ENCODE measurements around the gene UMAD1.

Gene UMAD1

DNA sequence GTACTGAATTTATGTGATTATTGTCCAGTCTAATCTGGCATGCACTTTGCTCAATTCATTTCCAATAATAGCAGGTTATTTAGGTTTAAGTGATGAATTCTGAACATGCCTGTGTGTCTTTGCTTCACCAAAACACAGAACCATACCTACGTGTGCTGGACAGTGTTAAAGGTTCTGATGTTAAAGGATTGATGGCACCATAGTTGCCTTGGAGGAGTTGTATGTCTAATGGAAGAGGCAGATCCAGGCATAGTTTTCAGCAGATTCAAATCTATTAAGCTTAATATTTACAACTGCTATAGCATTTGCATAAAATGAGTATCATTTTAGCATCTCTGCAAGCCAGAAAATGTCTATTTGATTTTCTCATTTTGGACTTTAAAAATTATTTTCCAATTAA is 28.0 kb upstream of the UMAD1 start:
- Histone ChIP-seq H3K4me3 (replicated peaks; ENCODE audit: low read depth, low read length) (no peak overlapping the region), H3K36me3 (ENCODE audit: control insufficient read depth, insufficient read depth, low read length) (no peaks in the 10 kb centered on the region), H3K27me3 (replicated peaks; ENCODE audit: control insufficient read depth, insufficient read depth, low read length) (no peaks in the 10 kb centered on the region)
- DNase-seq (ENCODE audit: extremely low read depth, insufficient read length): no peak
- TF ChIP-seq, protein P1, sequence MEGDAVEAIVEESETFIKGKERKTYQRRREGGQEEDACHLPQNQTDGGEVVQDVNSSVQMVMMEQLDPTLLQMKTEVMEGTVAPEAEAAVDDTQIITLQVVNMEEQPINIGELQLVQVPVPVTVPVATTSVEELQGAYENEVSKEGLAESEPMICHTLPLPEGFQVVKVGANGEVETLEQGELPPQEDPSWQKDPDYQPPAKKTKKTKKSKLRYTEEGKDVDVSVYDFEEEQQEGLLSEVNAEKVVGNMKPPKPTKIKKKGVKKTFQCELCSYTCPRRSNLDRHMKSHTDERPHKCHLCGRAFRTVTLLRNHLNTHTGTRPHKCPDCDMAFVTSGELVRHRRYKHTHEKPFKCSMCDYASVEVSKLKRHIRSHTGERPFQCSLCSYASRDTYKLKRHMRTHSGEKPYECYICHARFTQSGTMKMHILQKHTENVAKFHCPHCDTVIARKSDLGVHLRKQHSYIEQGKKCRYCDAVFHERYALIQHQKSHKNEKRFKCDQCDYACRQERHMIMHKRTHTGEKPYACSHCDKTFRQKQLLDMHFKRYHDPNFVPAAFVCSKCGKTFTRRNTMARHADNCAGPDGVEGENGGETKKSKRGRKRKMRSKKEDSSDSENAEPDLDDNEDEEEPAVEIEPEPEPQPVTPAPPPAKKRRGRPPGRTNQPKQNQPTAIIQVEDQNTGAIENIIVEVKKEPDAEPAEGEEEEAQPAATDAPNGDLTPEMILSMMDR (IDR thresholded peaks at IDR 0.05; ENCODE audit: insufficient read depth, low read length, poor library complexity, severe bottlenecking): no peak

DNA sequence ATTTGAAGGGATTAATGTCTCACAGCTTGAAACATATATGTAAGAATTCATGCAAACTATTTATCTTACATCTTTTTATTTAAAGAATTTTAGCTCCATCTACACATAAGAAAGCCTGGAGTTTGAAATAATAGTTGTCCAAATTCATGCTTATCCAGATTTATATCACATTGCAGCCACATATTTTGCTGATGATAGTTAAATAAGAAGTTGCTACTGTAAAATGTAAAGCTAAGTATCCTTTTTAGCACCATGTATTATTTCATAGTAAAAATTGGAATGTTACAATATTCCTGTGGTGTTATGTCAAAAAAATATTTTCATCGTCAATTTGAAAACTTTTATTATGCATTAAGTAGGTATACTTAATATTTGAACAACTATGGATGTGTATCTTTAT is 27.3 kb upstream of the UMAD1 start:
- H3K27me3 ChIP-seq (replicated peaks; ENCODE audit: control insufficient read depth, insufficient read depth, low read length): no peaks in the 10 kb centered on the region
- TF ChIP-seq, protein P1 (IDR thresholded peaks at IDR 0.05; ENCODE audit: insufficient read depth, low read length, poor library complexity, severe bottlenecking): no peak
- no peak for DNase-seq (ENCODE audit: extremely low read depth, insufficient read length)
- no peak overlapping the region for H3K4me3 ChIP-seq (replicated peaks; ENCODE audit: low read depth, low read length)
- no peaks in the 10 kb centered on the region for H3K36me3 ChIP-seq (ENCODE audit: control insufficient read depth, insufficient read depth, low read length)

DNA sequence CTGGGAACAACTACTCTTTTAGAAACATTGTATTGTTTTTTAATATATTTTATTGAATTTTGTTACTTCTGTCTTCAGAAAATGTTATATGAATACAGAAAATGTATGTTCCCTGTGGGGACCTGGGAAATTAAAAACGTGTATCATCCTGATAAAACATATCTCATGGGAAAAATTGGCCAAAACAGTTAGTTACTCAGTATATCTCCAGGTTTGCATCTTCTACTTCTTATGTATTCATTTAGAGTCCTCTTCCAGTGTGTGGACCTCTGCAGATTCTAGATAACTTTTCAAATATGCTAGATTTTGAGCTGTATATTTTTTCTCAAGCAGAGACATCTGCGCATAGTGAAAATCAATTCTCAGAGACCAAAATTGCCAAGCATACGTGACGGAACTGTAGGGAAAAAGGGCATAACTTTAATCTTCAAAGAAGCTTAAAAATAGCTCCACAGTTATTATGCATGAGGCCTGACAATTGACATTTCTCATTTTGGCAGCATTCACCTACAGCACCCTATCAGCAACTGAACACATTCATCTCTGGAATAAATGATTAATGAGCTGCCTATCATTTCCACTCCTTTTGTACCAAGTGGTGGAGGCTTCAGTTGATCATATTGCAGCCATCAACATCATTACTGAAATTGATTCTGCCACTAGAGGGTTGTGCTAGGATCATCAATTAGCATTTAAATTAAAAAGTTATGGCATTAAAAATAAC is 26.4 kb upstream of the UMAD1 start:
- Histone ChIP-seq H3K4me3 (replicated peaks; ENCODE audit: low read depth, low read length) (no peak overlapping the region), H3K27me3 (replicated peaks; ENCODE audit: control insufficient read depth, insufficient read depth, low read length) (no peaks in the 10 kb centered on the region), H3K36me3 (ENCODE audit: control insufficient read depth, insufficient read depth, low read length) (no peaks in the 10 kb centered on the region)
- TF ChIP-seq, protein P1 (IDR thresholded peaks at IDR 0.05; ENCODE audit: insufficient read depth, low read length, poor library complexity, severe bottlenecking): no peak
- DNase-seq (ENCODE audit: extremely low read depth, insufficient read length): no peak

DNA sequence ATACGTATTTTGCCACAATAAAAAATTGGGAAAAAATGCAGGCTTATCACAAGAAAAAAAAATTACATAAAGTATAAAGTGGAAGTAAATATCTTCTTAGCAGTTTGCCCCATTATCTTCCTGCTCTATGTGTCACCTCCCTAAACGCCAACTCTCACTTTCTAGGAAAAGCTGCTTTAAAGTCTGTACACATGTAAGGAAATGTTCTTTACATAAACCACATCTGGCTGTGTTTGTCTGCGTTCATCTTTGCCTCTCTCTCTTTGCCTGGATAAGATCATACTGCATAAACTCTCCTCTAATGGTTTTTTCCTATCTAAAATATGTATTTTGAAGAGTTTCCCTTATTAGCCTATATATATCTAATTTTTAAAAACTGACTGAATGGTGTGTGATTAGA is 23.0 kb upstream of the UMAD1 start:
- Histone ChIP-seq H3K4me3 (replicated peaks; ENCODE audit: low read depth, low read length) (no peak overlapping the region), H3K36me3 (ENCODE audit: control insufficient read depth, insufficient read depth, low read length) (no peaks in the 10 kb centered on the region), H3K27me3 (replicated peaks; ENCODE audit: control insufficient read depth, insufficient read depth, low read length) (no peaks in the 10 kb centered on the region)
- DNase-seq (ENCODE audit: extremely low read depth, insufficient read length): no peak
- TF ChIP-seq, protein P1 (IDR thresholded peaks at IDR 0.05; ENCODE audit: insufficient read depth, low read length, poor library complexity, severe bottlenecking): no peak

DNA sequence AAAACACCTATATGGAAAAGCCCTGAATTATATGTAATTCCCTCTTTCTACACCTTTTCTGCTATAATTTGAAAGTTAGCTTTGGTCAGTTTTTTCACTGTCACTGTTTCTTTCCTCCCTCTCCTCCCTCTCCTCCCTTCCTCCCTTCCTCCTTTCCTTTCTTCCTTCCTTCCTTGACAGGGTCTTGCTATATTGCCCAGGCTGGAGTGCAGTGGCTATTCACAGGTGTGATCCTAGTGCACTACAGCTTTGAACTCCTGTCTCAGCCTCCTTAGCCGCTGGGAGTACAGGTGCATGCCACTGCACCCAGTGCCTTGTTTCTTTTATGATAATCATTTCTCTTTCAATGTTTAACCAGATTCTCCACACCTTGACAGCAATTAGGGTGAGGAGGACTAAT is 22.1 kb upstream of the UMAD1 start:
- Histone ChIP-seq H3K36me3 (ENCODE audit: control insufficient read depth, insufficient read depth, low read length) (no peaks in the 10 kb centered on the region), H3K27me3 (replicated peaks; ENCODE audit: control insufficient read depth, insufficient read depth, low read length) (no peaks in the 10 kb centered on the region), H3K4me3 (replicated peaks; ENCODE audit: low read depth, low read length) (no peak overlapping the region)
- no peak for DNase-seq (ENCODE audit: extremely low read depth, insufficient read length)
- TF ChIP-seq, protein P1 (IDR thresholded peaks at IDR 0.05; ENCODE audit: insufficient read depth, low read length, poor library complexity, severe bottlenecking): no peak

DNA sequence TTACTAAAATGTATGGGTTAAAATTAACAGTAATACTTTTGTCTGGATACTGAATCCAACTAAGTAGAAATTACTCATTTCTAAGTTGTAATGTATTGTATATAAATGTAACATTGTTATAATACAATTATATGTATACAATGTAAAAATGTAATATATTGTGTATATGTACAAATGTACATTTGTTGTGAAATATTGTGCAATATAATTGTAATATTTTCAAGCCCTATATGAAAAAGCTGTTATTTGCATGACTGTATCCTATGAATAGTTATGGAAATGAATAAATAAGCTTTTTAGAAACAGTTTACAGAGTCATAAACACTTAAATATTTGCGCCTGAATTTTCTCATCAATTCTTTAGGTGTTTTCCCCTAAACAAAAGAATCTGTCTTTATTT is 20.3 kb upstream of the UMAD1 start:
- Histone ChIP-seq H3K4me3 (replicated peaks; ENCODE audit: low read depth, low read length) (no peak overlapping the region), H3K27me3 (replicated peaks; ENCODE audit: control insufficient read depth, insufficient read depth, low read length) (no peaks in the 10 kb centered on the region), H3K36me3 (ENCODE audit: control insufficient read depth, insufficient read depth, low read length) (no peaks in the 10 kb centered on the region)
- TF ChIP-seq, protein P1 (IDR thresholded peaks at IDR 0.05; ENCODE audit: insufficient read depth, low read length, poor library complexity, severe bottlenecking): no peak
- no peak for DNase-seq (ENCODE audit: extremely low read depth, insufficient read length)
